Loucy (cell line): ENCODE results near the gene RILPL2.

ENCODE experiments used
- EZH2phosphoT487 ChIP-seq: fragments of 200-600 bp; IDR thresholded peaks from 2 replicates; pipeline ENCODE4 v1.6.1; 2018; ENCODE audit warnings: antibody characterized with exemption, mild to moderate bottlenecking, moderate library complexity, borderline replicate concordance
- TF ChIP-seq, protein P1 (sequence below): fragments of 200-600 bp; sonication (generic); conservative IDR thresholded peaks from 2 replicates; pipeline ENCODE4 v1.5.1; 2014; ENCODE audit warnings: mild to moderate bottlenecking, antibody characterized with exemption, low read length

DNA sequence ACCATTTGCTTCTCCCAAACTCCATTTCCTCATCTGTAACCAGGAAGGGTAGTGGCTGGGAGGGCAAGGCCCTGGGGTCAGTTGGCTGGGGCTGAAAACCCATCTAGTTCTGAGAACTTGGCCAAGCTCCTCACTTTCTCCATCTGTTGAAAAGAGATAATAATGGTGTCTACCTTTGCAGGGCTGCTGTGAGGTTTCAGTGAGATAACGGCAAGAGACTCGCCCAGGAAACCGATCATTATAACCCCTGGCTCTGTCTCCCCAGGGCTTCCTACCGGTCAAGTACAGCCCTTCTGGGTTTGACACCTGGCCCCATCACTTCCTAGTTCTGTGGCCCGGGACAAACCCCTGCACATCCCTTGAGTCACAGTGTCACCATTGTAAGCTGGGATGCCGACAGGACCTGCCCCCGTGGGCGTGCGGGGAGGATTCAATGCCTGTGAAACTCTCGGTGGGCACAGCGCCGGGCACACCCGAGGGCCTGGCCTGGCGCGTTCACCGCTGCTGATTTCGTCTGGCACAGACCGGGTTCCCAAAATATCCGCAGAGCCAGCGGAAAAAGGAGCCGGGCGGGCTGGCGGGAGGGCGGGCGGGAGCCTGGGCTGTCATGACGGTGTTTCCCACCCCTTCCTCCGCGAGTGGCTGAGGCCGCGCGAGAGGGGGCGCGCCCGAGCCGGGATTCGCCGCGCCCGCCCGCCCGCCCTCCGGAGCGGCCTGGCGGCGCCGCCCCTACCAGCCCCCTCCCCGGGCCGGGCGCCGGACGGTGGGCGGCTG, 48.1 kb downstream of the RILPL2 start:
- TF ChIP-seq EZH2phosphoT487 = no peak
- TF ChIP-seq, protein P1, sequence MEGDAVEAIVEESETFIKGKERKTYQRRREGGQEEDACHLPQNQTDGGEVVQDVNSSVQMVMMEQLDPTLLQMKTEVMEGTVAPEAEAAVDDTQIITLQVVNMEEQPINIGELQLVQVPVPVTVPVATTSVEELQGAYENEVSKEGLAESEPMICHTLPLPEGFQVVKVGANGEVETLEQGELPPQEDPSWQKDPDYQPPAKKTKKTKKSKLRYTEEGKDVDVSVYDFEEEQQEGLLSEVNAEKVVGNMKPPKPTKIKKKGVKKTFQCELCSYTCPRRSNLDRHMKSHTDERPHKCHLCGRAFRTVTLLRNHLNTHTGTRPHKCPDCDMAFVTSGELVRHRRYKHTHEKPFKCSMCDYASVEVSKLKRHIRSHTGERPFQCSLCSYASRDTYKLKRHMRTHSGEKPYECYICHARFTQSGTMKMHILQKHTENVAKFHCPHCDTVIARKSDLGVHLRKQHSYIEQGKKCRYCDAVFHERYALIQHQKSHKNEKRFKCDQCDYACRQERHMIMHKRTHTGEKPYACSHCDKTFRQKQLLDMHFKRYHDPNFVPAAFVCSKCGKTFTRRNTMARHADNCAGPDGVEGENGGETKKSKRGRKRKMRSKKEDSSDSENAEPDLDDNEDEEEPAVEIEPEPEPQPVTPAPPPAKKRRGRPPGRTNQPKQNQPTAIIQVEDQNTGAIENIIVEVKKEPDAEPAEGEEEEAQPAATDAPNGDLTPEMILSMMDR = no peak
